Colonic mucosa (tissue), 4 donors: ENCODE measurements around the gene CAMK1G. TPM values are rescaled to one million over a fixed set of nuclear protein-coding genes. Genes with fewer than 3 reads are reported as not detected.

Source experiments
- DNase-seq: peaks from one replicate; pipeline ENCODE4 v3.0.0-alpha.2; 2020
- H3K27ac ChIP-seq: fragments of 200-600 bp; one replicate; pipeline ENCODE4 v1.8.0; 2021
- H3K27me3 ChIP-seq: fragments of 200-600 bp; one replicate; pipeline ENCODE4 v1.8.0; 2021
- H3K36me3 ChIP-seq: fragments of 200-600 bp; one replicate; pipeline ENCODE4 v1.8.0; 2021
- H3K4me1 ChIP-seq: fragments of 200-600 bp; one replicate; pipeline ENCODE4 v1.8.0; 2021; ENCODE audit warnings: mild to moderate bottlenecking
- H3K4me3 ChIP-seq: fragments of 200-600 bp; one replicate; pipeline ENCODE4 v1.8.0; 2021
- H3K9ac ChIP-seq, 2 donors: one replicate each; pipeline ENCODE4 v1.7.0; 2013; ENCODE audit warnings: control low read depth in 2 of 2, low read depth in 2 of 2, low read length in 2 of 2
- H3K9me3 ChIP-seq: fragments of 200-600 bp; one replicate; pipeline ENCODE4 v1.8.0; 2021
- CTCF ChIP-seq: fragments of 200-600 bp; IDR thresholded peaks from one replicate; pipeline ENCODE4 v1.8.0; 2022; ENCODE audit warnings: antibody characterized with exemption, mild to moderate bottlenecking
- intact Hi-C: fragments of 100-400 bp; cut with DNase I; formaldehyde crosslinking; loops from one replicate; pipeline ENCODE4 v1.14.1; 2022
- total RNA-seq, 2 donors: library from RNA; stranded (reverse); fragmentation: NEBNext Ultra II Directional in 1 of 2; extraction: Animal tissue kit (Norgen Biotek cat#: 25700) in 1 of 2; gene quantifications; one replicate each; pipeline ENCODE4 v1.2.1, GENCODE V29; 2021
- donor health status: healthy.
- donor health status: DM: no; HTN: no; CAD: no.
- donor health status: DM: no; HTN: no; CAD: no.

CAMK1G gene
- total RNA-seq, 2 donors from 2014 or later = 0.21 TPM; not detected in 1

DNA sequence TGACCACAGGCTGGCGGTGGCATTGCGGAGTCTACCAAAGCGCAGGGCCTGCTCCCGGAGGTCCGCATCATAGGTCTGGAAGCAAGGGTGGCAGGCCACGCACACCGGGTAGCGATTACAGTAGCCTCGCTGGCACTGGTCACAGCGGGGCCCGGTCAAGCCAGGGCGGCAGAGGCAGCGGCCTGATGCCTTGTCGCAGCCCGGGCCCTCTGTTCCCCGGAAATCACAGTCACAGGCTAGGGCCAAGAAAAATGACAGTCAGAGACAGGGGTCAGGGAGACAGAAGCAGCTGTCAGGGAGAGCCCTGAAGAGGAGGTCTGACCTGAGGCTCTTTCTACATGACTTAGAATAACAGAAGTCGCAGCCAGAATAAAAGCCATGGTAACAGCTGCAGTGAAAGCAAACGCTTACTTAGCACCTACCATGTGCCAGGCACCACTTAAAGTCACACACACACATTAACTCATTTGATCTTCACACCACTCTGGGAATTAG is 42.3 kb downstream of the CAMK1G start:
- Histone ChIP-seq H3K9ac (no peak overlapping the region), H3K27ac (no peak overlapping the region), H3K9me3 (no peaks in the 10 kb centered on the region), H3K4me1 (no peaks in the 10 kb centered on the region), H3K27me3 (no peaks in the 10 kb centered on the region), H3K4me3 (no peak overlapping the region), H3K36me3 (peaks cover 6% of the 10 kb centered on the region)
- intact Hi-C loops = loop anchor here (5.0 kb wide), 1 partner anchor 49 kb away; no protein-coding TSS in a partner anchor
- TF ChIP-seq CTCF = no peak
- no peak for DNase-seq

- Histone ChIP-seq H3K4me1 (no peaks in the 10 kb centered on the region), H3K36me3 (peaks cover 6% of the 10 kb centered on the region), H3K27me3 (no peaks in the 10 kb centered on the region), H3K4me3 (no peak overlapping the region), H3K27ac (no peak overlapping the region), H3K9me3 (no peaks in the 10 kb centered on the region), H3K9ac (no peak overlapping the region)
- TF ChIP-seq CTCF = no peak
- intact Hi-C loops = loop anchor here (5.0 kb wide), 1 partner anchor 49 kb away; no protein-coding TSS in a partner anchor
- DNase-seq = no peak
These were observed 43.0 kb downstream of the CAMK1G start for GRCh38 chr1:209626346-209627026.

DNA sequence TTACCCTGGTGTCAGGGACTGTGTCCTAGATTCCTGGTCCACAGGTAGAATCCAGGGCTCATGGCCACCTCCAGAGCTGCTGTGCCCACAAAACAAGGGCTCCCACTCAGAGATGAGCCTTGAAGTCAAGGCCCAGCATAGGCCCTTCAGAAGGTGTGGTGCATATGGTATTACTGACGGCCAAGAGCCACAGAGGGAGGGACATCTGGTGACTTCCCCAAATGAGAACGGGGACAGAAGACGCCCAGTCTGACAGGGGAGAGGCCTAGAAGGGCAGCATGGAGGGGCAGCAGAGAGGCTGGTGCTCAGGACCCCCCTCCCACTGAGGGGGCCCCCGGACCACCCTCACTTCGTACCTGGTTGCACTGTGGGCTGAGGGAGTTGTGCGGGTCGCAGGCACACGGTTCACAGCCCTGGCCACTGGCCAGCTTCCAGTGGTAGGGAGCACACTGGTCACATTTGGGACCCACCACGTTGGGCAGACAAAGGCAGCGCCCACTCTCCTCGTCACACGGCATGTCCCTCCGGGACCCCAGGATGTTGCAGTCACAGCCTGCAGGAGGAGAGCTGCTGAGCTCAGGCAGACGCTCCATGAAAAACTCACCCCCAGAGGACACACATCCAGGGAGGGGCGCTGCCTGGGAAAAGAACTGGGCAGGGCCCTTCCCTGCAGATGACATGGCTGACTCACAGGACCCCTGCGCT is 43.7 kb downstream of the CAMK1G start:
- no peak for TF ChIP-seq CTCF
- Histone ChIP-seq H3K27me3 (no peaks in the 10 kb centered on the region), H3K36me3 (peaks cover 6% of the 10 kb centered on the region), H3K4me1 (no peaks in the 10 kb centered on the region), H3K9me3 (no peaks in the 10 kb centered on the region), H3K4me3 (no peak overlapping the region), H3K9ac (no peak overlapping the region), H3K27ac (no peak overlapping the region)
- DNase-seq = no peak
- intact Hi-C loops = loop anchor here (5.0 kb wide), 1 partner anchor 50 kb away; no protein-coding TSS in a partner anchor

DNA sequence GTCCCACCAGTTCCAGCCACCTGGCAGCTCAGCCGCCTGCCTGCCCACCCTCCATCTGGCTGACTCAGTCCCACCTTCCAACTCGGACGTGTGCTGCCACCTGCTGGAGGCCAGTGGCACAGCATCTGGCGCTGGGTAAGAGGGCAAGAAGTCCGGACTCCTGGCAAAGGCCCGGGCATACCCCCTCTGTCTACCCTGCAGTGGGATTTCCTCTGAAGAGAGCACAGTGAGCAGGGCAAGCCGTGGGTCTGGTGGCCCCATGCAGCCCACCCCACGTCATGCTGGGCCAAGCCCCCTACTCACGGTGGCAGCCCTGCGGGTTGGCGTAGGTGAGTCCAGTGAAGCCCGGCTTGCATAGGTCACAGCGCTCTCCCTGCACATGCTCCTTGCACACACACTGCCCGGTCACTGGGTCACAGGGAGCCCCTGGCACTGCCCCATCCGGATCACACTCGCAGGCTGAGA is 44.2 kb downstream of the CAMK1G start:
- DNase-seq = peak; percentile 80
- Histone ChIP-seq H3K4me3 (no peak overlapping the region), H3K27me3 (no peaks in the 10 kb centered on the region), H3K9ac (peak overlapping the region in 1 of 2 donors; percentile 4), H3K4me1 (no peaks in the 10 kb centered on the region), H3K9me3 (no peaks in the 10 kb centered on the region), H3K27ac (no peak overlapping the region), H3K36me3 (peaks cover 6% of the 10 kb centered on the region)
- TF ChIP-seq CTCF = peak; percentile 90
- intact Hi-C loops = loop anchor here (5.0 kb wide), 1 partner anchor 50 kb away; no protein-coding TSS in a partner anchor

DNA sequence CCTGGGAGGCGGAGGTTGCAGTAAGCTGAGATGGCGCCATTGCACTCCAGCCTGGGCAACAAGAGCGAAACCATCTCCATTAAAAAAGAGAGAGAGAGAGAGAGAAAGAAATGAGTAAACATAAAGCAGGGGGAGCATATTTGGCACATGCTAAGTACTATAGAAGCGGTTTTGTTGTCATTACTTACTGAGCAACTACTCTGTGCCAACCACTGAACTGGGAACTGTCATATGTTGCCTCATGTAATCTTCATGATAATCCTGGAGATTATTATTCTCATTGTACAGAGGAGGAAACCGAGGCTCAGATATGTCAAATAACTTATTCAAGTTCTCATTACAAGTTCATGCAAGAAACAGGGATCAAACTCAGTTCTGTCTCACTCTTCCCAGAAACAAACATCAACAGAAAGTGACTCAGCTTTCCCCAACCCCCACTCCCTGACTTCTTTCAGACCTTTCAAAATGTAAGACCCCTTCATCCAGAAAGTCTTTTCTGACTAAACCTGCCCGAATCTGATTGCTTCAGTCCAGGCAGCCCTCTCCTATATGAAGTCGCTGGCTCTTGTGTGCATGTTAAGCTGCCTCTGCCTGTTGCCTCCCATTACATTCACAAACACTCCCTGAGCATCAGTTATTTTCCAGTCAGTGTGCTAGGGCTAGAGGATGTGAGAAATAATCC is 45.2 kb downstream of the CAMK1G start:
- intact Hi-C loops = loop anchor here (5.0 kb wide), 1 partner anchor 51 kb away; no protein-coding TSS in a partner anchor
- Histone ChIP-seq H3K4me3 (no peak overlapping the region), H3K9ac (no peak overlapping the region), H3K4me1 (no peaks in the 10 kb centered on the region), H3K9me3 (no peaks in the 10 kb centered on the region), H3K36me3 (peaks cover 6% of the 10 kb centered on the region), H3K27ac (no peak overlapping the region), H3K27me3 (no peaks in the 10 kb centered on the region)
- no peak for TF ChIP-seq CTCF
- DNase-seq = no peak
